IMR-90 (cell line): ENCODE results near the gene TAF1B. TPM values are rescaled to one million over a fixed set of nuclear protein-coding genes. Genes with fewer than 3 reads are reported as not detected.

ENCODE experiments used
- ATAC-seq: fragments of 200-7000 bp; cut with Tn5 transposase; 2 replicates; pipeline ENCODE4 v1.9.1; 2020; ENCODE audit warnings: low read depth, mild to moderate bottlenecking, moderate library complexity
- BruUV-seq: library from RNA; stranded (reverse); fragments of 400-500 nt; replicated peaks from 2 replicates; lab custom pipeline; 2021; lab: Mats Ljungman, UMichigan
- CTCF ChIA-PET: fragments of 300-600 bp; formaldehyde crosslinking; extraction: SDS; loops from one replicate; lab custom pipeline; 2021; ENCODE audit warnings: antibody characterized with exemption; lab: Yijun Ruan, JAX
- POLR2A ChIA-PET: fragments of 300-600 bp; sonication (Branson Sonifier 250); formaldehyde crosslinking; loops from one replicate; lab custom pipeline; 2022; ENCODE audit warnings: antibody characterized with exemption; ENCODE audit not compliant: unreplicated experiment; lab: Charles Lee
- DNase-seq: peaks from one replicate; pipeline ENCODE4 v3.0.0; 2013
- H2AFZ ChIP-seq: replicated peaks from 2 replicates; pipeline ENCODE3; 2013; ENCODE audit warnings: low read length, mild to moderate bottlenecking; ENCODE audit not compliant: poor library complexity
- H2AK5ac ChIP-seq: 2 replicates; pipeline ENCODE4 v1.6.1; 2013; ENCODE audit warnings: low read depth, low read length, inconsistent platforms
- H2AK9ac ChIP-seq: replicated peaks from 2 replicates; pipeline ENCODE3; 2013; ENCODE audit warnings: mild to moderate bottlenecking, low read depth, low read length, moderate library complexity; ENCODE audit not compliant: poor library complexity
- H2BK120ac ChIP-seq: 2 replicates; pipeline ENCODE4 v1.6.1; 2013; ENCODE audit warnings: low read depth, low read length, inconsistent platforms
- H2BK15ac ChIP-seq: 3 replicates; pipeline ENCODE4 v1.6.1; 2013; ENCODE audit warnings: low read depth, low read length, inconsistent platforms
- H2BK20ac ChIP-seq: 2 replicates; pipeline ENCODE4 v1.6.1; 2013; ENCODE audit warnings: low read depth, mild to moderate bottlenecking, inconsistent platforms, low read length, moderate library complexity
- H2BK5ac ChIP-seq: 2 replicates; pipeline ENCODE4 v1.6.1; 2013; ENCODE audit warnings: mild to moderate bottlenecking, low read depth, low read length, inconsistent platforms; ENCODE audit not compliant: poor library complexity, severe bottlenecking
- H3K14ac ChIP-seq: replicated peaks from 2 replicates; pipeline ENCODE4 v1.6.1; 2013; ENCODE audit warnings: low read depth, low read length, inconsistent platforms
- H3K18ac ChIP-seq: 2 replicates; pipeline ENCODE4 v1.6.1; 2013; ENCODE audit warnings: low read depth, low read length, control low read depth
- H3K23ac ChIP-seq: 2 replicates; pipeline ENCODE4 v1.6.1; 2013; ENCODE audit warnings: low read depth, low read length, inconsistent platforms
- H3K27ac ChIP-seq: 2 replicates; pipeline ENCODE4 v1.5.1; 2013; ENCODE audit warnings: mild to moderate bottlenecking, control low read depth, low read length; ENCODE audit not compliant: insufficient read depth
- H3K27me3 ChIP-seq: 2 replicates; pipeline ENCODE4 v1.6.1; 2013; ENCODE audit warnings: low read length; ENCODE audit not compliant: control insufficient read depth, insufficient read depth
- H3K36me3 ChIP-seq: 2 replicates; pipeline ENCODE4 v1.6.1; 2013; ENCODE audit warnings: low read length, mixed read lengths; ENCODE audit not compliant: control insufficient read depth, insufficient read depth
- H3K4ac ChIP-seq: 2 replicates; pipeline ENCODE4 v1.6.1; 2013; ENCODE audit warnings: low read depth, low read length, inconsistent platforms
- H3K4me1 ChIP-seq: 2 replicates; pipeline ENCODE4 v1.6.1; 2013; ENCODE audit warnings: low read length, mixed read lengths; ENCODE audit not compliant: control insufficient read depth, insufficient read depth
- H3K4me2 ChIP-seq: 2 replicates; pipeline ENCODE4 v1.6.1; 2013; ENCODE audit warnings: low read depth, mild to moderate bottlenecking, control low read depth, low read length, moderate library complexity
- H3K4me3 ChIP-seq: 2 replicates; pipeline ENCODE4 v1.5.1; 2013; ENCODE audit warnings: low read depth, mild to moderate bottlenecking, control low read depth, low read length, moderate library complexity; ENCODE audit not compliant: insufficient read depth
- H3K56ac ChIP-seq: 2 replicates; pipeline ENCODE4 v1.6.1; 2013; ENCODE audit warnings: low read length, inconsistent platforms; ENCODE audit not compliant: insufficient read depth; ENCODE audit errors: extremely low read depth
- H3K79me1 ChIP-seq, 2 experiments: 2 replicates each; pipeline ENCODE4 v1.6.1; 2013; ENCODE audit warnings: low read length in 2 of 2, inconsistent platforms in 1 of 2, low read depth in 1 of 2
- H3K9ac ChIP-seq: 2 replicates; pipeline ENCODE4 v1.6.1; 2013; ENCODE audit warnings: low read depth, low read length, control low read depth
- H3K9me1 ChIP-seq: 2 replicates; pipeline ENCODE4 v1.6.1; 2013; ENCODE audit warnings: low read length, inconsistent platforms; ENCODE audit not compliant: insufficient read depth
- H3K9me3 ChIP-seq: 2 replicates; pipeline ENCODE4 v1.6.1; 2013; ENCODE audit warnings: low read length; ENCODE audit not compliant: control insufficient read depth, insufficient read depth
- H4K20me1 ChIP-seq: 2 replicates; pipeline ENCODE4 v1.6.1; 2013; ENCODE audit warnings: low read length, inconsistent platforms; ENCODE audit not compliant: insufficient read depth
- H4K5ac ChIP-seq: 2 replicates; pipeline ENCODE4 v1.6.1; 2013; ENCODE audit warnings: mild to moderate bottlenecking, low read depth, low read length, control low read depth
- H4K8ac ChIP-seq, 2 experiments: 2 replicates each; pipeline ENCODE4 v1.6.1; 2013; ENCODE audit warnings: low read depth in 2 of 2, low read length in 2 of 2, control low read depth in 1 of 2, inconsistent platforms in 1 of 2
- H4K91ac ChIP-seq: 2 replicates; pipeline ENCODE4 v1.6.1; 2013; ENCODE audit warnings: low read depth, low read length, inconsistent platforms; ENCODE audit not compliant: insufficient read depth
- BHLHE40 ChIP-seq: fragments of 150-350 bp; IDR thresholded peaks from 2 replicates; pipeline ENCODE4 v1.6.1; 2016; ENCODE audit warnings: mild to moderate bottlenecking, low read depth, low read length
- CEBPB ChIP-seq: IDR thresholded peaks from 2 replicates; pipeline ENCODE4 v1.6.1; 2012; ENCODE audit warnings: low read depth, low read length, improper control_type of control experiment
- CHD1 ChIP-seq: IDR thresholded peaks from 2 replicates; pipeline ENCODE4 v1.6.1; 2012; ENCODE audit warnings: low read depth, low read length, improper control_type of control experiment
- CTCF ChIP-seq: conservative IDR thresholded peaks from 2 replicates; pipeline ENCODE4 v1.5.1; 2012; ENCODE audit warnings: mild to moderate bottlenecking, low read depth, low read length, improper control_type of control experiment
- ELK1 ChIP-seq: fragments of 150-350 bp; IDR thresholded peaks from 2 replicates; pipeline ENCODE4 v1.6.1; 2016; ENCODE audit warnings: low read depth, mild to moderate bottlenecking, low read length, moderate library complexity, borderline replicate concordance
- FOS ChIP-seq: fragments of 150-350 bp; IDR thresholded peaks from 2 replicates; pipeline ENCODE4 v1.6.1; 2016; ENCODE audit warnings: low read depth, low read length
- MAFK ChIP-seq: IDR thresholded peaks from 2 replicates; pipeline ENCODE4 v1.6.1; 2012; ENCODE audit warnings: low read depth, low read length, improper control_type of control experiment
- MAZ ChIP-seq: IDR thresholded peaks from 2 replicates; pipeline ENCODE4 v1.6.1; 2012; ENCODE audit warnings: low read depth, mild to moderate bottlenecking, low read length, improper control_type of control experiment, moderate library complexity, borderline replicate concordance
- MXI1 ChIP-seq: IDR thresholded peaks from 2 replicates; pipeline ENCODE4 v1.6.1; 2012; ENCODE audit warnings: low read depth, mild to moderate bottlenecking, low read length, moderate library complexity, borderline replicate concordance
- NFE2L2 ChIP-seq: fragments of 150-350 bp; IDR thresholded peaks from 2 replicates; pipeline ENCODE4 v1.6.1; 2016; ENCODE audit warnings: low read depth, mild to moderate bottlenecking, low read length
- POLR2A ChIP-seq: IDR thresholded peaks from 2 replicates; pipeline ENCODE4 v1.6.1; 2012; ENCODE audit warnings: mild to moderate bottlenecking, low read depth, low read length
- RAD21 ChIP-seq: IDR thresholded peaks from 2 replicates; pipeline ENCODE4 v1.6.1; 2012; ENCODE audit warnings: low read length, improper control_type of control experiment
- RCOR1 ChIP-seq: IDR thresholded peaks from 2 replicates; pipeline ENCODE4 v1.6.1; 2012; ENCODE audit warnings: mild to moderate bottlenecking, low read length, improper control_type of control experiment; ENCODE audit not compliant: insufficient replicate concordance
- RFX5 ChIP-seq: IDR thresholded peaks from 2 replicates; pipeline ENCODE4 v1.8.0; 2012; ENCODE audit warnings: low read depth, mild to moderate bottlenecking, low read length, moderate library complexity
- SMC3 ChIP-seq: fragments of 150-350 bp; IDR thresholded peaks from 2 replicates; pipeline ENCODE4 v1.6.1; 2016; ENCODE audit warnings: low read depth, mild to moderate bottlenecking, antibody characterized with exemption, low read length, moderate library complexity
- USF2 ChIP-seq: fragments of 150-350 bp; IDR thresholded peaks from 2 replicates; pipeline ENCODE4 v1.6.1; 2017; ENCODE audit warnings: mild to moderate bottlenecking, antibody characterized with exemption, low read length, low read depth
- WGBS, 2 experiments: methylation state at CpG; one replicate each; pipeline versions ENCODE4 v1.1.5 to v1.1.7; 2013; ENCODE audit warnings: missing lambda C conversion rate in 2 of 2; ENCODE audit not compliant: insufficient read length in 1 of 2; ENCODE audit errors: extremely low coverage in 2 of 2; 5-methylcytosine and 5-hydroxymethylcytosine counted together
- dilution Hi-C: fragments of 300-500 bp; cut with HindIII; formaldehyde crosslinking; loops from one replicate; pipeline ENCODE4 v1.14.3; 2018; ENCODE audit warnings: low sequenced_read_pairs; ENCODE audit not compliant: unreplicated experiment
- in situ Hi-C: fragments of 300-500 bp; cut with MboI; formaldehyde crosslinking; loops from 3 replicates; pipeline ENCODE4 v1.14.3; 2019; ENCODE audit warnings: low sequenced_read_pairs, inconsistent platforms, mixed read lengths
- intact Hi-C: fragments of 100-400 bp; cut with micrococcal nuclease; formaldehyde crosslinking; loops from 2 replicates; pipeline ENCODE4 v1.10.0; 2022
- polyA plus RNA-seq, 3 experiments: library from polyadenylated mRNA; depleted of rRNA; stranded (reverse); fragments of >200 nt; gene quantifications; 2 replicates each; pipeline ENCODE4 v1.2.3, GENCODE V29; 2012; ENCODE audit warnings: low replicate concordance in 1 of 3
- total RNA-seq: library from RNA; depleted of rRNA; stranded (reverse); fragments of >200 nt; gene quantifications from 2 replicates; pipeline ENCODE4 v1.2.3, GENCODE V29; 2012

TAF1B gene
- total and polyA plus RNA-seq, 2 of the 4 experiments (the other 2 are of a cell fraction) = 8.4 to 19.9 TPM

GRCh38 chr2:9826208-9826607, 17.1 kb upstream of the TAF1B start:
- H3K4ac ChIP-seq = no peak overlapping the region
- intact Hi-C loops = no loop called here
- no peak for DNase-seq
- H3K14ac ChIP-seq = no peak overlapping the region
- no peak overlapping the region for H2BK15ac ChIP-seq
- POLR2A ChIA-PET = no interaction called here
- no peak overlapping the region for H2AK9ac ChIP-seq
- WGBS, 2 experiments = no CpG with 5 or more reads among the region's 4 CpGs
- no peak overlapping the region for H3K4me2 ChIP-seq
- no peak overlapping the region for H3K9ac ChIP-seq
- no peak overlapping the region for H4K91ac ChIP-seq
- no peak overlapping the region for H4K5ac ChIP-seq
- no peak overlapping the region for H3K18ac ChIP-seq
- no peaks in the 10 kb centered on the region for H3K27me3 ChIP-seq
- no TSS peak for BruUV-seq
- no peak overlapping the region for H2AK5ac ChIP-seq
- CTCF ChIA-PET = interaction anchor here (1.0 kb wide), 1 partner anchor 16 kb away, joined by 4 read pairs; no protein-coding TSS in a partner anchor
- H3K4me1 ChIP-seq = peaks cover 2% of the 10 kb centered on the region; the same call in 1 of the 2 replicates
- H3K56ac ChIP-seq = no peak overlapping the region
- H2BK5ac ChIP-seq = no peak overlapping the region
- H3K27ac ChIP-seq = no peak overlapping the region
- no peaks in the 10 kb centered on the region for H3K9me1 ChIP-seq
- no peaks in the 10 kb centered on the region for H3K36me3 ChIP-seq
- H3K23ac ChIP-seq = no peak overlapping the region
- no peak overlapping the region for H2BK120ac ChIP-seq
- no peak overlapping the region for H2AFZ ChIP-seq
- dilution Hi-C loops = no loop called here
- no peak for ATAC-seq
- no peaks in the 10 kb centered on the region for H3K79me1 ChIP-seq
- in situ Hi-C loops = no loop called here
- TF ChIP-seq CEBPB = no peak
- TF ChIP-seq MAZ = no peak
- TF ChIP-seq SMC3 = no peak
- TF ChIP-seq MXI1 = no peak
- TF ChIP-seq USF2 = no peak
- no peak for TF ChIP-seq BHLHE40
- TF ChIP-seq POLR2A = no peak
- no peak for TF ChIP-seq FOS
- TF ChIP-seq NFE2L2 = no peak
- no peak for TF ChIP-seq RAD21
- no peak for TF ChIP-seq CHD1
- no peak for TF ChIP-seq RCOR1
- no peak for TF ChIP-seq RFX5
- no peak for TF ChIP-seq CTCF
- TF ChIP-seq MAFK = no peak
- no peak for TF ChIP-seq ELK1
- no peak overlapping the region for H4K8ac ChIP-seq
- no peaks in the 10 kb centered on the region for H3K9me3 ChIP-seq
- no peak overlapping the region for H2BK20ac ChIP-seq
- no peaks in the 10 kb centered on the region for H4K20me1 ChIP-seq
- H3K4me3 ChIP-seq = no peak overlapping the region
